Thyroid gland (tissue), 4 donors: ENCODE results near the gene TRIM25. TPM values are rescaled to one million over a fixed set of nuclear protein-coding genes. Genes with fewer than 3 reads are reported as not detected.

Experiments used
- DNase-seq, 2 donors: peaks; one replicate each; pipeline ENCODE4 v3.0.0-alpha.2; 2019
- H3K27ac ChIP-seq, 3 donors: fragments of 200-600 bp; sonication (generic); 1 replicate in 2 of 3; 2 replicates in 1 of 3; pipeline ENCODE4 v1.5.1; 2016 to 2019; ENCODE audit warnings: mild to moderate bottlenecking in 1 of 3, moderate library complexity in 1 of 3
- H3K27me3 ChIP-seq: fragments of 200-600 bp; sonication (generic); one replicate; pipeline ENCODE4 v1.5.1; 2019
- H3K36me3 ChIP-seq, 2 donors: fragments of 200-600 bp; sonication (generic); one replicate each; pipeline ENCODE4 v1.5.1; 2016 to 2019
- H3K4me1 ChIP-seq, 2 donors: fragments of 200-600 bp; sonication (generic); one replicate each; pipeline ENCODE4 v1.5.1; 2017 to 2019
- H3K4me3 ChIP-seq, 3 donors: fragments of 200-600 bp; sonication (generic); replicated peaks in 1 of 3; 1 replicate in 2 of 3; 2 replicates in 1 of 3; pipeline ENCODE4 v1.5.1; 2016; ENCODE audit warnings: mild to moderate bottlenecking in 1 of 3
- H3K9me3 ChIP-seq: fragments of 200-600 bp; sonication (generic); one replicate; pipeline ENCODE4 v1.5.1; 2017
- CTCF ChIP-seq, 6 experiments: fragments of 200-600 bp in 3 of 6; fragments of 450-650 bp in 3 of 6; sonication (generic) in 3 of 6; IDR thresholded peaks; one replicate each; pipeline ENCODE4 v1.5.1; 2016 to 2019; ENCODE audit warnings: antibody characterized with exemption in 6 of 6, mild to moderate bottlenecking in 2 of 6, inconsistent platforms in 1 of 6, moderate library complexity in 1 of 6
- POLR2A ChIP-seq, 2 donors: fragments of 450-650 bp; IDR thresholded peaks; one replicate each; pipeline ENCODE4 v1.6.1; 2017; ENCODE audit warnings: antibody characterized with exemption in 2 of 2, mild to moderate bottlenecking in 2 of 2, moderate library complexity in 1 of 2
- WGBS, 2 donors: methylation state at CpG; one replicate each; pipeline ENCODE4 v1.1.5; 2017; 5-methylcytosine and 5-hydroxymethylcytosine counted together
- intact Hi-C: fragments of 100-400 bp; cut with DNase I; formaldehyde crosslinking; loops from one replicate; pipeline ENCODE4 v1.15.1; 2023
- total RNA-seq, 4 donors: library from RNA; depleted of rRNA; stranded (reverse); fragments of >200 nt; gene quantifications; one replicate each; pipeline ENCODE4 v1.2.3, GENCODE V29; 2016

Gene TRIM25
- total RNA-seq, 4 donors from 2014 or later, result 23.9 to 41.8 (median 32.7) TPM

GRCh38 chr17:56910509-56911235 lies 3.2 kb downstream of the TRIM25 start:
- peaks cover 28 to 51% of the 10 kb centered on the region in 2 donors for H3K4me1 ChIP-seq

DNA sequence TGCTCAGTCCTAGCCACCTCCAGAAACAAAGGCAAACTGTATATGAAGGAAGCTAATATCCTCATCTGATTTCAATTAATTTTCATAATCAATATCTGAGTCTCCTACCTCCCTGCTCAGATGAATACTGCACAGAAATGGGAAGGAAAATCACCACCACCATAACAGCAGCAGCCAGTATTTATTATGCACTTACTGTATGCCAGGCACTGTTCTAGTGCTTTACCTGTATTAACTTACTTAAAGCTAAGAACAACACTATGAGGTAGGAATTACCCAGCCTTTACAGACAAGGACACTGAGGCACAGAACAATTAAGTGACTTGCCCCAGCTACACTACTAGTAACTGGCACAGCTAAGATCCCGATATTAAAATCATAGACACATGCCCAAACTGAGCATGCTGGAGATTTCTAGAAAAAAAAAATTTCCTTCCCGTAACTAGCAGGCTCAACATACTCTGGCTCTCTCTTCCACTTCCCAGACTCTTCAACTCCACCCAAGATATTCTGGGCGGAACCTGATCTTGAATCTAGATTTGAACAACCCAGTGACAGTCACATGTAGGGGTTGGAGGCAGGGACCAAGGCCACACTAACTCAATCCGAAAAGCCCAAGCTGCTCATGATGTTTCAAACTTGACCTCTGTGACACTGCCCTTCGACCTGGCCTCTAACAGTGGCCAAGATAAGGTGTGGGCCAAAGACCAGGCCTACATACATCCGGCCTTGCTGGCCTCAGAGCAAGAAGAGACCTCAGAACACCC lies 3.9 kb downstream of the TRIM25 start:
- Histone ChIP-seq H3K4me3 (no peak overlapping the region), H3K4me1 (peaks cover 21 to 43% of the 10 kb centered on the region in 2 donors)
- DNase-seq, result no peak

More at GRCh38 chr17:56910509-56911235, 3.2 kb downstream of the TRIM25 start:
- H3K4me3 ChIP-seq, result no peak overlapping the region
- H3K27ac ChIP-seq, result peak overlapping the region in 2 of 3 donors; percentile 43 to 49
- no peak for DNase-seq
- TF ChIP-seq POLR2A (IDR thresholded peaks at IDR 0.05) (no peak), CTCF (IDR thresholded peaks at IDR 0.05) (no peak)
- H3K27me3 ChIP-seq, result no peaks in the 10 kb centered on the region
- 79 to 87% methylated on average over 7 of the region's 7 CpGs for WGBS, 2 donors
- intact Hi-C loops, result no loop called here
- H3K9me3 ChIP-seq, result no peaks in the 10 kb centered on the region
- H3K36me3 ChIP-seq, result peaks cover 10 to 19% of the 10 kb centered on the region in 2 donors

DNA sequence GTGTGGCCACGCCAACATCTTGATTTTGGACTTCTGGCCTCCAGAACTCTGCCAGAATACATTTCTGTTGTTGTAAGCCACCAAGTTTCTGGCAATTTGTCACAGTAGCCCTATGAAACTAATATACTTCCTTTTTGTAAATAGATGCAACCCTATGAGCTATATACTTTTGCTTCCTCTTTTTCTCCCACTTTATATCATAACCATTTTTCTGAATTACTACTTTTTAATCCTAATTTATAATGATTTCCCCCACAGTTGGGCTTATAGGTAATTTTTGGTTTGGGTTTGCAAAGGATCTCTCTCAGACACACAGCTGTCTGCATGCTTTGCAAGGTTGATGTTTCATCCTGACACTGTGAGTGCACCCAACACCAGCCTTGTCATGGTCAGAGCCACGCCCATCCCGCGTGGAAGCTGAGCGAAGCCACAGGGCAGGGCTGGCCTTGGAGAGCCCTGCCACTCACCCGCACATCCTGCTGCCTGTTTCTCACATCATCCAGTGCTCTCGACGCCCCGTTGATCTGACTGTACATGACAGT lies 5.8 kb downstream of the TRIM25 start:
- peak in 1 of 2 donors; percentile 17 for DNase-seq
- Histone ChIP-seq H3K4me1 (peaks cover 13 to 39% of the 10 kb centered on the region in 2 donors), H3K27ac (no peak overlapping the region), H3K27me3 (no peaks in the 10 kb centered on the region), H3K4me3 (no peak overlapping the region), H3K36me3 (peaks cover 28 to 39% of the 10 kb centered on the region in 2 donors), H3K9me3 (no peaks in the 10 kb centered on the region)
- TF ChIP-seq POLR2A (IDR thresholded peaks at IDR 0.05) (no peak), CTCF (IDR thresholded peaks at IDR 0.05) (no peak)
- 78 to 81% methylated on average over 9 of the region's 9 CpGs for WGBS, 2 donors
- intact Hi-C loops, result no loop called here

More for the DNA sequence above, 3.9 kb downstream of the TRIM25 start:
- intact Hi-C loops, result no loop called here
- 63 to 81% methylated on average over 6 of the region's 6 CpGs for WGBS, 2 donors
- TF ChIP-seq POLR2A (IDR thresholded peaks at IDR 0.05) (no peak), CTCF (IDR thresholded peaks at IDR 0.05) (no peak)
- H3K27ac ChIP-seq, result peak overlapping the region in 2 of 3 donors; percentile 43 to 49
- peaks cover 11 to 20% of the 10 kb centered on the region in 2 donors for H3K36me3 ChIP-seq
- H3K27me3 ChIP-seq, result no peaks in the 10 kb centered on the region
- no peaks in the 10 kb centered on the region for H3K9me3 ChIP-seq

DNA sequence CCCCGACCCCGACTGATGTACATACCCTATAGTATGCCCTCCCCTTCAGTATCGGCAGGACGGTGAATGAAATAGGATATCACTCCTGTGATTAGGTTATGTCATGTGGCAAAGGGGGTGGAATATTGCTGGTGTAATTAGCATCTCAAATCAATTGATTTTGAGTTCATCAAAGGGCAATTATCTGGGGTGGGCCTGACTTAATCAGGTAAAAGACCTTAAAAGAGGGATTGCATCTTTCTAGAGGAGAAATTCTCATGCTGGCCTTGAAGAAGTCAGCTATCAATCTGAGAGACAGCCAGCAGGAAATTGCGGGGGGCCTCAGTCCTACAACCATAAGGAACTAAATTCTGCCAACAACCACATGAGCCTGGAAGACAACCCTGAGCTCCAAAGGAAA lies 10.3 kb downstream of the TRIM25 start:
- no peak overlapping the region for H3K27ac ChIP-seq
- H3K9me3 ChIP-seq, result no peaks in the 10 kb centered on the region
- DNase-seq, result no peak
- peaks cover 0 to under 1% of the 10 kb centered on the region in 2 donors for H3K4me1 ChIP-seq
- peaks cover 40 to 73% of the 10 kb centered on the region in 2 donors for H3K36me3 ChIP-seq
- no peak overlapping the region for H3K4me3 ChIP-seq
- no peaks in the 10 kb centered on the region for H3K27me3 ChIP-seq
- intact Hi-C loops, result no loop called here
- WGBS, 2 donors, result 87 to 93% methylated on average over 5 of the region's 5 CpGs
- no peak for TF ChIP-seq CTCF (IDR thresholded peaks at IDR 0.05)
- no peak for TF ChIP-seq POLR2A (IDR thresholded peaks at IDR 0.05)
